Pancreas (tissue), 10 donors: Measurements from ENCODE around the gene SKP1. TPM values are rescaled to one million over a fixed set of nuclear protein-coding genes. Genes with fewer than 3 reads are reported as not detected.

Experiments
- ATAC-seq, 4 donors: fragments of 200-7000 bp; cut with Tn5 transposase; one replicate each; pipeline versions ENCODE4 v1.8.0 to v1.9.1; 2020; ENCODE audit warnings: mild to moderate bottlenecking in 4 of 4, moderate library complexity in 4 of 4
- DNase-seq, 6 donors: peaks; one replicate each; pipeline ENCODE4 v3.0.0-alpha.2; 2020
- FAIRE-seq: peaks from 2 replicates; lab custom pipeline; 2012; peaks lifted over from hg19 to GRCh38; lab: Jason Lieb, UNC
- H3K27ac ChIP-seq, 4 donors: fragments of 200-600 bp; sonication (generic); 1 replicate in 3 of 4; 2 replicates in 1 of 4; pipeline versions ENCODE4 v1.5.0 to v1.8.0; 2020
- H3K27me3 ChIP-seq, 4 donors: fragments of 200-600 bp; one replicate each; pipeline ENCODE4 v1.8.0; 2021
- H3K36me3 ChIP-seq, 3 donors: fragments of 200-600 bp; sonication (generic) in 1 of 3; one replicate each; pipeline versions ENCODE4 v1.5.0 to v1.8.0; 2020 to 2021
- H3K4me1 ChIP-seq, 3 donors: fragments of 200-600 bp; one replicate each; pipeline ENCODE4 v1.8.0; 2021
- H3K4me3 ChIP-seq, 4 donors: fragments of 200-600 bp; sonication (generic) in 2 of 4; one replicate each; pipeline versions ENCODE4 v1.5.0 to v1.8.0; 2020 to 2021
- H3K9me3 ChIP-seq, 4 donors: fragments of 200-600 bp; one replicate each; pipeline ENCODE4 v1.8.0; 2021
- WGBS, 2 donors: extraction: QIAGEN DNeasy Blood & Tissue Kit; methylation state at CpG; one replicate each; pipeline ENCODE4 v1.1.7; 2013; 5-methylcytosine and 5-hydroxymethylcytosine counted together
- intact Hi-C, 3 donors: fragments of 100-400 bp; cut with DNase I; formaldehyde crosslinking; loops; one replicate each; pipeline versions ENCODE4 v1.11.1 to v1.14.2; 2022
- polyA plus RNA-seq, 2 donors: library from polyadenylated mRNA; stranded (reverse); fragments of 200-250 nt; gene quantifications; one replicate each; pipeline ENCODE4 v1.2.3, GENCODE V29; 2013
- total RNA-seq, 6 donors: library from RNA; stranded (reverse); fragmentation: NEBNext Ultra II Directional in 4 of 6; extraction: Animal tissue kit (Norgen Biotek cat#: 25700) in 4 of 6; gene quantifications; one replicate each; pipeline versions ENCODE4 v1.2.1 to v1.2.4, GENCODE V29; 2021 to 2023
- TF ChIP-seq, protein P1 (sequence below), 4 donors: fragments of 200-600 bp; sonication (generic) in 3 of 4; IDR thresholded peaks; one replicate each; pipeline versions ENCODE4 v1.5.0 to v1.8.0; 2021; ENCODE audit warnings: antibody characterized with exemption in 4 of 4
- donor health status: healthy with polysubstance abuse.
- donor health status: DM: no; HTN: no; CAD: no; lungs with moderate emphysema.
- donor health status: DM: no; HTN: no; CAD: no.
- donor health status: control.
- donor health status: control.
- donor health status: Bipolar disorder and iron deficiency.
- donor health status: DM: yes; HTN: yes; CAD: no.
- donor health status: DM: no; HTN: no; CAD: no.
- donor health status: DM: no; HTN: no; CAD: no.
- donor health status: DM: yes; HTN: yes; CAD: no.

The SKP1 gene
- total and polyA plus RNA-seq, 8 donors = 67.5 to 252 (median 97.6) TPM

- no peaks in the 10 kb centered on the region for H3K9me3 ChIP-seq
- H3K36me3 ChIP-seq = peaks cover 0 to 12% (median 6%) of the 10 kb centered on the region in 3 donors
- H3K4me1 ChIP-seq = no peaks in the 10 kb centered on the region
- TF ChIP-seq, protein P1, sequence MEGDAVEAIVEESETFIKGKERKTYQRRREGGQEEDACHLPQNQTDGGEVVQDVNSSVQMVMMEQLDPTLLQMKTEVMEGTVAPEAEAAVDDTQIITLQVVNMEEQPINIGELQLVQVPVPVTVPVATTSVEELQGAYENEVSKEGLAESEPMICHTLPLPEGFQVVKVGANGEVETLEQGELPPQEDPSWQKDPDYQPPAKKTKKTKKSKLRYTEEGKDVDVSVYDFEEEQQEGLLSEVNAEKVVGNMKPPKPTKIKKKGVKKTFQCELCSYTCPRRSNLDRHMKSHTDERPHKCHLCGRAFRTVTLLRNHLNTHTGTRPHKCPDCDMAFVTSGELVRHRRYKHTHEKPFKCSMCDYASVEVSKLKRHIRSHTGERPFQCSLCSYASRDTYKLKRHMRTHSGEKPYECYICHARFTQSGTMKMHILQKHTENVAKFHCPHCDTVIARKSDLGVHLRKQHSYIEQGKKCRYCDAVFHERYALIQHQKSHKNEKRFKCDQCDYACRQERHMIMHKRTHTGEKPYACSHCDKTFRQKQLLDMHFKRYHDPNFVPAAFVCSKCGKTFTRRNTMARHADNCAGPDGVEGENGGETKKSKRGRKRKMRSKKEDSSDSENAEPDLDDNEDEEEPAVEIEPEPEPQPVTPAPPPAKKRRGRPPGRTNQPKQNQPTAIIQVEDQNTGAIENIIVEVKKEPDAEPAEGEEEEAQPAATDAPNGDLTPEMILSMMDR (IDR thresholded peaks at IDR 0.05) = no peak
- WGBS, 2 donors = 86 to 90% methylated on average over 8 of the region's 8 CpGs
- H3K27ac ChIP-seq = no peak overlapping the region
- no peaks in the 10 kb centered on the region for H3K27me3 ChIP-seq
- H3K4me3 ChIP-seq = no peak overlapping the region
- no peak for ATAC-seq
- intact Hi-C loops = loop anchor here in 2 of 3 donors (5.0 to 10.0 kb wide), 3 partner anchors 38 to 98 kb away; no protein-coding TSS in a partner anchor
- FAIRE-seq = no peak
- DNase-seq = peak in 4 of 6 donors; percentile 0 to 39 (median 15)
Measured at GRCh38 chr5:134139891-134140469, 36.8 kb downstream of the SKP1 start.

GRCh38 chr5:134139377-134139851 lies 37.3 kb downstream of the SKP1 start:
- H3K27ac ChIP-seq = no peak overlapping the region
- WGBS, 2 donors = 88 to 89% methylated on average over 4 of the region's 4 CpGs
- FAIRE-seq (no peak), DNase-seq (peak in 4 of 6 donors; percentile 0 to 25 (median 10)), ATAC-seq (no peak)
- no peak overlapping the region for H3K4me3 ChIP-seq
- H3K4me1 ChIP-seq = no peaks in the 10 kb centered on the region
- H3K27me3 ChIP-seq = no peaks in the 10 kb centered on the region
- H3K36me3 ChIP-seq = peaks cover 0 to 16% (median 6%) of the 10 kb centered on the region in 3 donors
- no peaks in the 10 kb centered on the region for H3K9me3 ChIP-seq
- TF ChIP-seq, protein P1 (IDR thresholded peaks at IDR 0.05) = no peak
- intact Hi-C loops = loop anchor here in 1 of 3 donors (10.0 kb wide), 1 partner anchor 95 kb away; no protein-coding TSS in a partner anchor

GRCh38 chr5:134138416-134139376 lies 38.1 kb downstream of the SKP1 start:
- DNase-seq = peak in 5 of 6 donors; percentile 1 to 46 (median 11)
- TF ChIP-seq, protein P1 (IDR thresholded peaks at IDR 0.05) = no peak
- no peak for FAIRE-seq
- Histone ChIP-seq H3K9me3 (no peaks in the 10 kb centered on the region), H3K27me3 (no peaks in the 10 kb centered on the region), H3K4me1 (no peaks in the 10 kb centered on the region), H3K36me3 (peaks cover 0 to 20% (median 1%) of the 10 kb centered on the region in 3 donors), H3K4me3 (no peak overlapping the region), H3K27ac (no peak overlapping the region)
- ATAC-seq = no peak
- WGBS, 2 donors = 83 to 96% methylated on average over 3 of the region's 3 CpGs
- intact Hi-C loops = loop anchor here in 1 of 3 donors (10.0 kb wide), 1 partner anchor 94 kb away; no protein-coding TSS in a partner anchor

GRCh38 chr5:134136771-134137170 lies 40.0 kb downstream of the SKP1 start:
- H3K27ac ChIP-seq = no peak overlapping the region
- 79 to 83% methylated on average over 7 of the region's 7 CpGs for WGBS, 2 donors
- ATAC-seq = no peak
- no peak overlapping the region for H3K4me3 ChIP-seq
- DNase-seq = peak in 4 of 6 donors; percentile 1 to 29 (median 6)
- no peaks in the 10 kb centered on the region for H3K4me1 ChIP-seq
- no peak for FAIRE-seq
- TF ChIP-seq, protein P1 (IDR thresholded peaks at IDR 0.05) = no peak
- intact Hi-C loops = loop anchor here in 1 of 3 donors (10.0 kb wide), 1 partner anchor 92 kb away; no protein-coding TSS in a partner anchor
- peaks cover 0 to 11% (median 0%) of the 10 kb centered on the region in 3 donors for H3K36me3 ChIP-seq
- no peaks in the 10 kb centered on the region for H3K27me3 ChIP-seq
- H3K9me3 ChIP-seq = no peaks in the 10 kb centered on the region
